Measurements from ENCODE around the gene HECA.

- TF ChIP-seq CTCF (IDR thresholded peaks at IDR 0.05) (no peak), POLR2A (IDR thresholded peaks at IDR 0.05) (no peak)
Observed at GRCh38 chr6:139172151-139172550, 37.3 kb downstream of the HECA start.
